ENCODE results near the gene COMMD4. TPM values are rescaled to one million over a fixed set of nuclear protein-coding genes. Genes with fewer than 3 reads are reported as not detected.

COMMD4 gene
- total and polyA plus RNA-seq, 10 of the 15 experiments (the other 5 are each of a cell fraction or from before 2014, with no cell fraction given): 14.5 to 118 (median 75.3) TPM

GRCh38 chr15:75347222-75348033, 11.6 kb downstream of the COMMD4 start (continued):
- TF ChIP-seq NKRF (conservative IDR thresholded peaks at IDR 0.05): no peak
- no peak for TF ChIP-seq CHD1 (IDR thresholded peaks at IDR 0.05; ENCODE audit: low read depth, low read length)
- TF ChIP-seq MXI1 (IDR thresholded peaks at IDR 0.05; ENCODE audit: low read depth, low read length): no peak
- TF ChIP-seq USF1 (IDR thresholded peaks at IDR 0.05; ENCODE audit: borderline replicate concordance, extremely low read length, insufficient read depth, low read depth, low read length): no peak
- TF ChIP-seq GATAD2B (conservative IDR thresholded peaks at IDR 0.05; ENCODE audit: low read depth): peak; percentile 59; the same call in 1 of the 2 replicates
- TF ChIP-seq MTA2 (IDR thresholded peaks at IDR 0.05; ENCODE audit: low read depth): no peak
- TF ChIP-seq EZH2 (IDR thresholded peaks at IDR 0.05; ENCODE audit: borderline replicate concordance, control insufficient read depth, low read depth, low read length): 0 out of 2 replicates have a peak, but pooled peaks have one; percentile 15
- TF ChIP-seq E4F1 (IDR thresholded peaks at IDR 0.05; ENCODE audit: borderline replicate concordance, partially characterized antibody): peak; percentile 35
- no peak for TF ChIP-seq CREM (IDR thresholded peaks at IDR 0.05; ENCODE audit: low read depth)
- TF ChIP-seq PRDM15 (CRISPR knock-in tag; IDR thresholded peaks at IDR 0.05): no peak
- TF ChIP-seq TAF1 (IDR thresholded peaks at IDR 0.05; ENCODE audit: borderline replicate concordance, low read depth, low read length): no peak
- no peak for TF ChIP-seq SIX5 (IDR thresholded peaks at IDR 0.05; ENCODE audit: low read depth, low read length, severe bottlenecking)
- TF ChIP-seq YBX1 (IDR thresholded peaks at IDR 0.05): no peak
- TF ChIP-seq TBL1XR1 (IDR thresholded peaks at IDR 0.05; ENCODE audit: low read depth, low read length): no peak
- no peak for TF ChIP-seq ASH2L (IDR thresholded peaks at IDR 0.05; ENCODE audit: borderline replicate concordance, low read depth)

Data from GM12878 (cell line).